ENCODE measurements around the gene ERAL1.

DNA sequence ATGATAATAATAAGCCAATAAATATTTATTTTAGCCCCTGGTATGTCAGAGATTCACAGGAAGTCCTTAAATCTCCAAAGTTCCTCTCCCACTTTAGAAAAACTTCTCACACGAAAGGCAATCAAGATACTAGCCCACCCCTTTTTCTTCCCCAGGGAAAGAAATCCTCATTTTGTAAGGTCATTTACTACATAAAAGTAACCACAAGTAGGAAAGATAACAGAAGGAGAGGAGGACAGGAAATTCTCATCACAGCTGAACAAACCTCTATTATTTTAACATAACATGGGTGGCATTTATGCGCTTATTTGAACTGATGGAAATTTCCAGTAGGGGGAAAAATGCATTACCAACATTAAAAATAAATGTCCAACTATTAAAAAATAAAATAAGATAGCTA, 15.6 kb upstream of the ERAL1 start:
- TF ChIP-seq, protein P1, sequence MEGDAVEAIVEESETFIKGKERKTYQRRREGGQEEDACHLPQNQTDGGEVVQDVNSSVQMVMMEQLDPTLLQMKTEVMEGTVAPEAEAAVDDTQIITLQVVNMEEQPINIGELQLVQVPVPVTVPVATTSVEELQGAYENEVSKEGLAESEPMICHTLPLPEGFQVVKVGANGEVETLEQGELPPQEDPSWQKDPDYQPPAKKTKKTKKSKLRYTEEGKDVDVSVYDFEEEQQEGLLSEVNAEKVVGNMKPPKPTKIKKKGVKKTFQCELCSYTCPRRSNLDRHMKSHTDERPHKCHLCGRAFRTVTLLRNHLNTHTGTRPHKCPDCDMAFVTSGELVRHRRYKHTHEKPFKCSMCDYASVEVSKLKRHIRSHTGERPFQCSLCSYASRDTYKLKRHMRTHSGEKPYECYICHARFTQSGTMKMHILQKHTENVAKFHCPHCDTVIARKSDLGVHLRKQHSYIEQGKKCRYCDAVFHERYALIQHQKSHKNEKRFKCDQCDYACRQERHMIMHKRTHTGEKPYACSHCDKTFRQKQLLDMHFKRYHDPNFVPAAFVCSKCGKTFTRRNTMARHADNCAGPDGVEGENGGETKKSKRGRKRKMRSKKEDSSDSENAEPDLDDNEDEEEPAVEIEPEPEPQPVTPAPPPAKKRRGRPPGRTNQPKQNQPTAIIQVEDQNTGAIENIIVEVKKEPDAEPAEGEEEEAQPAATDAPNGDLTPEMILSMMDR (IDR thresholded peaks at IDR 0.05; ENCODE audit: poor library complexity) = no peak
- TF ChIP-seq EZH2 (IDR thresholded peaks at IDR 0.05; ENCODE audit: borderline replicate concordance) (no peak), EZH2phosphoT487 (IDR thresholded peaks at IDR 0.05; ENCODE audit: low read depth, severe bottlenecking, unreplicated experiment) (no peak)

All from hepatocyte (in vitro differentiated cells).